H1 (cell line): ENCODE results near the gene BAG2. TPM values are rescaled to one million over a fixed set of nuclear protein-coding genes. Genes with fewer than 3 reads are reported as not detected.

ENCODE experiments used
- CTCF ChIA-PET: fragments of 300-600 bp; sonication (Branson Sonifier 250); formaldehyde crosslinking; loops from one replicate; lab custom pipeline; 2021; ENCODE audit not compliant: partially characterized antibody; lab: Charles Lee
- POLR2A ChIA-PET: fragments of 300-600 bp; sonication (Branson Sonifier 250); formaldehyde crosslinking; loops from one replicate; lab custom pipeline; 2021; ENCODE audit warnings: inconsistent platforms; ENCODE audit not compliant: partially characterized antibody; lab: Charles Lee
- DNase-seq, 2 experiments: peaks; one replicate each; pipeline versions ENCODE4 v3.0.0 to v3.0.0-alpha.2; 2010 to 2022; ENCODE audit warnings: low spot score in 2 of 2, low read depth in 1 of 2, mixed read lengths in 1 of 2
- FAIRE-seq: peaks from 2 replicates; lab custom pipeline; 2011; peaks lifted over from hg19 to GRCh38; lab: Jason Lieb, UNC
- H2AFZ ChIP-seq: 2 replicates; pipeline ENCODE4 v1.8.1; 2012; ENCODE audit warnings: low read length, inconsistent platforms
- H2AK5ac ChIP-seq: 2 replicates; pipeline ENCODE4 v1.6.1; 2013; ENCODE audit warnings: low read depth, low read length
- H2BK120ac ChIP-seq: replicated peaks from 2 replicates; pipeline ENCODE3; 2013; ENCODE audit warnings: low read depth, low read length, inconsistent platforms
- H2BK12ac ChIP-seq: 2 replicates; pipeline ENCODE4 v1.6.1; 2013; ENCODE audit warnings: low read depth, low read length
- H2BK15ac ChIP-seq: 2 replicates; pipeline ENCODE4 v1.6.1; 2013; ENCODE audit warnings: low read length
- H2BK20ac ChIP-seq: 2 replicates; pipeline ENCODE4 v1.6.1; 2013; ENCODE audit warnings: low read length
- H2BK5ac ChIP-seq: 2 replicates; pipeline ENCODE4 v1.6.1; 2013; ENCODE audit warnings: low read depth, low read length
- H3K14ac ChIP-seq: 2 replicates; pipeline ENCODE4 v1.6.1; 2013; ENCODE audit warnings: inconsistent platforms; ENCODE audit not compliant: insufficient read length
- H3K18ac ChIP-seq: 2 replicates; pipeline ENCODE4 v1.6.1; 2013; ENCODE audit warnings: low read length; ENCODE audit errors: extremely low read depth
- H3K23ac ChIP-seq: 2 replicates; pipeline ENCODE4 v1.6.1; 2013; ENCODE audit warnings: inconsistent platforms; ENCODE audit not compliant: insufficient read length
- H3K23me2 ChIP-seq: 2 replicates; pipeline ENCODE4 v1.6.1; 2013; ENCODE audit warnings: low read depth, low read length
- H3K27ac ChIP-seq: 2 replicates; pipeline ENCODE4 v1.6.1; 2011; ENCODE audit warnings: low read depth, low read length, inconsistent platforms
- H3K27me3 ChIP-seq, 4 experiments: replicated peaks in 1 of 4; 1 replicate in 1 of 4; 2 replicates in 3 of 4; pipeline versions ENCODE4 v1.6.1 to v1.8.1; 2011 to 2013; ENCODE audit warnings: low read length in 3 of 4, mild to moderate bottlenecking in 3 of 4, inconsistent platforms in 2 of 4, mixed read lengths in 2 of 4, moderate library complexity in 1 of 4; ENCODE audit not compliant: control insufficient read depth in 3 of 4, insufficient read depth in 3 of 4; ENCODE audit errors: extremely low read depth in 1 of 4
- H3K36me3 ChIP-seq, 4 experiments: 2 replicates each; pipeline versions ENCODE4 v1.6.1 to v1.8.1; 2011 to 2013; ENCODE audit warnings: mild to moderate bottlenecking in 4 of 4, low read length in 3 of 4, moderate library complexity in 2 of 4, control low read depth in 1 of 4, inconsistent platforms in 1 of 4; ENCODE audit not compliant: insufficient read depth in 4 of 4, control insufficient read depth in 2 of 4
- H3K4ac ChIP-seq: replicated peaks from 2 replicates; pipeline ENCODE3; 2013; ENCODE audit warnings: low read length, low read depth, mixed read lengths, inconsistent platforms; ENCODE audit not compliant: insufficient read length
- H3K4me1 ChIP-seq, 4 experiments: replicated peaks in 1 of 4; 1 replicate in 1 of 4; 2 replicates in 3 of 4; pipeline versions ENCODE4 v1.6.1 to v1.8.1; 2011 to 2013; ENCODE audit warnings: low read length in 3 of 4, inconsistent platforms in 2 of 4, mixed read lengths in 1 of 4; ENCODE audit not compliant: insufficient read depth in 4 of 4, control insufficient read depth in 3 of 4
- H3K4me2 ChIP-seq, 2 experiments: 2 replicates each; pipeline versions ENCODE4 v1.6.1 to v1.8.1; 2011 to 2013; ENCODE audit warnings: low read depth in 2 of 2, low read length in 2 of 2, control low read depth in 1 of 2, inconsistent platforms in 1 of 2, mild to moderate bottlenecking in 1 of 2; ENCODE audit not compliant: insufficient read depth in 1 of 2
- H3K4me3 ChIP-seq, 4 experiments: fragments of 200-600, 300-600 bp in 1 of 4; sonication (generic), shearing (Covaris generic), sonication (Bioruptor Twin) in 1 of 4; 2 replicates each; pipeline versions ENCODE4 v1.5.1 to v1.8.1; 2011 to 2016; ENCODE audit warnings: low read length in 4 of 4, low read depth in 3 of 4, control low read depth in 2 of 4, inconsistent platforms in 2 of 4, mild to moderate bottlenecking in 2 of 4, mixed read lengths in 1 of 4, moderate library complexity in 1 of 4; ENCODE audit not compliant: insufficient read depth in 2 of 4; ENCODE audit errors: extremely low read depth in 1 of 4
- H3K56ac ChIP-seq: replicated peaks from 2 replicates; pipeline ENCODE3; 2013; ENCODE audit warnings: low read depth, mild to moderate bottlenecking, mixed read lengths, low read length, inconsistent platforms; ENCODE audit not compliant: insufficient read length
- H3K79me1 ChIP-seq: 2 replicates; pipeline ENCODE4 v1.6.1; 2013; ENCODE audit warnings: low read depth, low read length, control low read depth
- H3K79me2 ChIP-seq, 2 experiments: 2 replicates each; pipeline versions ENCODE4 v1.6.1 to v1.8.1; 2012 to 2013; ENCODE audit warnings: low read length in 2 of 2, mild to moderate bottlenecking in 2 of 2, inconsistent platforms in 1 of 2; ENCODE audit not compliant: insufficient read depth in 2 of 2, control insufficient read depth in 1 of 2
- H3K9ac ChIP-seq, 4 experiments: replicated peaks in 1 of 4; 1 replicate in 1 of 4; 2 replicates in 3 of 4; pipeline versions ENCODE4 v1.6.1 to v1.8.1; 2011 to 2013; ENCODE audit warnings: low read depth in 3 of 4, low read length in 3 of 4, control low read depth in 2 of 4, mild to moderate bottlenecking in 2 of 4, moderate library complexity in 2 of 4, inconsistent platforms in 1 of 4; ENCODE audit errors: extremely low read depth in 1 of 4
- H3K9me3 ChIP-seq, 2 experiments: 2 replicates each; pipeline versions ENCODE4 v1.6.1 to v1.8.1; 2012 to 2013; ENCODE audit warnings: mild to moderate bottlenecking in 2 of 2, moderate library complexity in 2 of 2, control low read depth in 1 of 2, inconsistent platforms in 1 of 2, low read depth in 1 of 2, low read length in 1 of 2, mixed read lengths in 1 of 2; ENCODE audit not compliant: insufficient read depth in 2 of 2
- H4K20me1 ChIP-seq, 2 experiments: replicated peaks in 1 of 2; 2 replicates each; pipeline versions ENCODE3 to v1.8.1; 2011 to 2013; ENCODE audit warnings: inconsistent platforms in 2 of 2, low read length in 2 of 2, mild to moderate bottlenecking in 1 of 2; ENCODE audit not compliant: insufficient read depth in 2 of 2, control insufficient read depth in 1 of 2
- H4K5ac ChIP-seq: 2 replicates; pipeline ENCODE4 v1.6.1; 2013; ENCODE audit warnings: low read length, low read depth, mixed read lengths, inconsistent platforms; ENCODE audit not compliant: insufficient read length
- H4K8ac ChIP-seq: 2 replicates; pipeline ENCODE4 v1.8.0; 2013; ENCODE audit warnings: mild to moderate bottlenecking, moderate library complexity, low read length, inconsistent platforms; ENCODE audit not compliant: insufficient read depth; ENCODE audit errors: extremely low read depth
- H4K91ac ChIP-seq: replicated peaks from 2 replicates; pipeline ENCODE3; 2013; ENCODE audit warnings: low read length, mixed read lengths, inconsistent platforms; ENCODE audit not compliant: insufficient read length
- ASH2L ChIP-seq: fragments of 200-600, 300-600 bp; sonication (generic); IDR thresholded peaks from one replicate; pipeline ENCODE4 v1.7.1; 2017; ENCODE audit warnings: low read length
- EP300 ChIP-seq, 2 experiments: IDR thresholded peaks; 1 replicate in 1 of 2; 2 replicates in 1 of 2; pipeline ENCODE4 v1.6.1; 2011 to 2012; ENCODE audit warnings: low read depth in 2 of 2, low read length in 2 of 2, mild to moderate bottlenecking in 2 of 2, borderline replicate concordance in 1 of 2, inconsistent platforms in 1 of 2, moderate library complexity in 1 of 2
- KDM4A ChIP-seq: IDR thresholded peaks from one replicate; pipeline ENCODE4 v1.7.1; 2012; ENCODE audit warnings: low read depth, mild to moderate bottlenecking, moderate library complexity, low read length, inconsistent platforms; ENCODE audit not compliant: severe bottlenecking
- MAFK ChIP-seq: IDR thresholded peaks from 2 replicates; pipeline ENCODE4 v1.6.1; 2012; ENCODE audit warnings: low read depth, mild to moderate bottlenecking, improper control_type of control experiment, low read length
- MAX ChIP-seq: IDR thresholded peaks from 2 replicates; pipeline ENCODE4 v1.6.1; 2012; ENCODE audit warnings: inconsistent platforms
- PHF8 ChIP-seq: fragments of 200-600 bp; sonication (generic); conservative IDR thresholded peaks from 2 replicates; pipeline ENCODE4 v1.7.1; 2012; ENCODE audit warnings: low read depth, mild to moderate bottlenecking, inconsistent platforms, low read length, moderate library complexity
- POLR2A ChIP-seq, 2 experiments: IDR thresholded peaks; 1 replicate in 1 of 2; 2 replicates in 1 of 2; pipeline ENCODE4 v1.6.1; 2011; ENCODE audit warnings: low read depth in 2 of 2, low read length in 2 of 2, mild to moderate bottlenecking in 2 of 2; ENCODE audit errors: control extremely low read depth in 1 of 2
- TCF12 ChIP-seq: IDR thresholded peaks from 2 replicates; pipeline ENCODE4 v1.6.1; 2011; ENCODE audit warnings: low read depth, mild to moderate bottlenecking, low read length
- YY1 ChIP-seq: IDR thresholded peaks from 2 replicates; pipeline ENCODE4 v1.6.1; 2011; ENCODE audit warnings: low read depth, mild to moderate bottlenecking, low read length
- WGBS, 2 experiments: shearing (Covaris generic) in 1 of 2; methylation state at CpG; one replicate each; pipeline versions ENCODE4 v1.1.6 to v1.1.7; 2013 to 2015; ENCODE audit warnings: low lambda C conversion rate in 2 of 2, mixed read lengths in 2 of 2, inconsistent platforms in 1 of 2, low coverage in 1 of 2, missing lambda C conversion rate in 1 of 2; ENCODE audit not compliant: insufficient replicate concordance in 2 of 2, insufficient coverage in 1 of 2, insufficient read length in 1 of 2; ENCODE audit errors: extremely low coverage in 1 of 2, missing lambda C conversion rate in 1 of 2; 5-methylcytosine and 5-hydroxymethylcytosine counted together
- polyA plus RNA-seq, 7 experiments: library from polyadenylated mRNA; depleted of rRNA in 3 of 7; stranded (reverse) in 5 of 7; unstranded in 2 of 7; fragments of >200 nt in 5 of 7; fragments of 200-250 nt in 2 of 7; gene quantifications; 1 replicate in 5 of 7; 2 replicates in 1 of 7; 4 replicates in 1 of 7; pipeline versions ENCODE4 v1.2.1 to v1.2.3, GENCODE V29; 2011 to 2013; ENCODE audit warnings: missing spikeins in 2 of 7, mixed read lengths in 2 of 7
- total RNA-seq: library from RNA; stranded (reverse); fragmentation: NEBNext Ultra II Directional; extraction: Animal tissue kit (Norgen Biotek cat#: 25700); gene quantifications from 2 replicates; pipeline ENCODE4 v1.2.1, GENCODE V29; 2021

BAG2 gene
- total and polyA plus RNA-seq, 2 of the 8 experiments (the other 6 are each of a cell fraction or from before 2014, with no cell fraction given): 4.4 to 7.4 TPM

GRCh38 chr6:57173886-57174510, 1.9 kb downstream of the BAG2 start:
- POLR2A ChIA-PET: interaction anchor here (0.9 to 1.3 kb wide), 2 partner anchors 84 to 219 kb away, joined by 3 read pairs; partner anchors contain the start of genes BEND6 and ZNF451
- Histone ChIP-seq H4K5ac (no peak overlapping the region), H3K23ac (no peak overlapping the region), H3K27ac (no peak overlapping the region), H4K8ac (no peak overlapping the region), H2BK120ac (no peak overlapping the region), H2BK12ac (no peak overlapping the region), H3K4ac (no peak overlapping the region), H3K23me2 (peaks cover 5% of the 10 kb centered on the region), H3K56ac (no peak overlapping the region), H3K4me3 (peak overlapping the region; percentile 25 to 66 (median 42); a peak in 5 of 8 replicates), H2AFZ (no peak overlapping the region), H4K20me1 (no peaks in the 10 kb centered on the region), H3K18ac (0 out of 2 replicates have a peak overlapping the region, but pooled peaks have one; percentile 35), H3K9me3 (no peaks in the 10 kb centered on the region), H2BK5ac (no peak overlapping the region), H2BK15ac (no peak overlapping the region), H3K79me1 (no peaks in the 10 kb centered on the region; the same call in 1 of the 2 replicates), H2BK20ac (no peak overlapping the region), H3K27me3 (peaks cover 0 to 5% (median 2%) of the 10 kb centered on the region in 4 experiments; a peak in 3 of 7 replicates), H3K4me2 (peak overlapping the region; percentile 80 to 81), H3K4me1 (peaks cover 2 to 17% (median 6%) of the 10 kb centered on the region in 4 experiments; a peak in 5 of 7 replicates), H3K14ac (no peak overlapping the region), H4K91ac (no peak overlapping the region), H3K36me3 (no peaks in the 10 kb centered on the region; a peak in 1 of 8 replicates), H2AK5ac (no peak overlapping the region), H3K79me2 (peaks cover 3 to 61% of the 10 kb centered on the region in 2 experiments; a peak in 2 of 4 replicates), H3K9ac (peak overlapping the region in 1 of 4 experiments; percentile 53; a peak in 2 of 7 replicates)
- 28% methylated on average over 5 of the region's 5 CpGs; no CpG with 5 or more reads in 1 of the 2 experiments for WGBS, 2 experiments
- FAIRE-seq (peak; percentile 89), DNase-seq (no peak)
- CTCF ChIA-PET: no interaction called here
- TF ChIP-seq MAX (no peak), TCF12 (no peak), KDM4A (no peak), PHF8 (no peak), MAFK (peak; percentile 79), YY1 (no peak), POLR2A (IDR thresholded peaks at IDR 0.05; ENCODE audit: control extremely low read depth in 1 of 2, low read depth in 2 of 2, low read length in 2 of 2) (peak in 1 of 2 experiments; percentile 20; a peak in 1 of 3 replicates), EP300 (IDR thresholded peaks at IDR 0.05; ENCODE audit: borderline replicate concordance in 1 of 2, low read depth in 2 of 2, low read length in 2 of 2) (no peak), ASH2L (no peak)
